CD8-positive, alpha-beta memory T cell (primary cell): ENCODE data around the gene KIAA0930. TPM values are rescaled to one million over a fixed set of nuclear protein-coding genes. Genes with fewer than 3 reads are reported as not detected.
A peak's percentile ranks its signal among the peaks of the same experiment; 100 is the strongest.

ENCODE experiments used
- CTCF ChIA-PET: fragments of 350-600 bp; sonication (Branson Sonifier 250); formaldehyde crosslinking; loops from one replicate; lab custom pipeline; 2021; ENCODE audit warnings: antibody characterized with exemption; lab: Charles Lee
- POLR2A ChIA-PET: fragments of 350-600 bp; sonication (Branson Sonifier 250); formaldehyde crosslinking; loops from one replicate; lab custom pipeline; 2021; ENCODE audit warnings: antibody characterized with exemption; lab: Charles Lee
- DNase-seq, 5 donors: peaks; one replicate each; pipeline versions ENCODE4 v3.0.0 to v3.0.0-alpha.2; 2020 to 2022; ENCODE audit warnings: mixed read lengths in 1 of 5
- H3K27ac ChIP-seq: one replicate; pipeline ENCODE4 v1.7.0; 2013; ENCODE audit warnings: low read depth, mild to moderate bottlenecking, low read length, moderate library complexity
- H3K27me3 ChIP-seq: 2 replicates; pipeline ENCODE4 v1.7.0; 2013; ENCODE audit warnings: low read length, mild to moderate bottlenecking; ENCODE audit not compliant: insufficient read depth, poor library complexity, severe bottlenecking
- H3K36me3 ChIP-seq: 2 replicates; pipeline ENCODE4 v1.7.0; 2013; ENCODE audit warnings: mild to moderate bottlenecking, low read length, moderate library complexity; ENCODE audit not compliant: insufficient read depth
- H3K4me1 ChIP-seq: 2 replicates; pipeline ENCODE4 v1.7.0; 2013; ENCODE audit warnings: mild to moderate bottlenecking, low read length, moderate library complexity; ENCODE audit not compliant: insufficient read depth
- H3K4me3 ChIP-seq: 2 replicates; pipeline ENCODE4 v1.7.0; 2013; ENCODE audit warnings: mild to moderate bottlenecking, low read length
- H3K9me3 ChIP-seq: 2 replicates; pipeline ENCODE4 v1.7.0; 2013; ENCODE audit warnings: mild to moderate bottlenecking, low read length
- H3K27ac Mint-ChIP-seq, 8 donors: one replicate each; pipeline ENCODE4 v1.8.0; 2020 to 2021; ENCODE audit warnings: mixed read lengths in 8 of 8, mild to moderate bottlenecking in 6 of 8, inconsistent platforms in 3 of 8, moderate library complexity in 3 of 8
- H3K27me3 Mint-ChIP-seq, 2 donors: one replicate each; pipeline ENCODE4 v1.8.0; 2020 to 2021; ENCODE audit warnings: mixed read lengths in 2 of 2, mild to moderate bottlenecking in 1 of 2, moderate library complexity in 1 of 2
- H3K36me3 Mint-ChIP-seq, 3 donors: one replicate each; pipeline ENCODE4 v1.8.0; 2020 to 2021; ENCODE audit warnings: mixed read lengths in 3 of 3, inconsistent platforms in 1 of 3, mild to moderate bottlenecking in 1 of 3
- H3K4me1 Mint-ChIP-seq, 3 donors: one replicate each; pipeline ENCODE4 v1.8.0; 2020 to 2021; ENCODE audit warnings: mixed read lengths in 3 of 3, inconsistent platforms in 1 of 3, mild to moderate bottlenecking in 1 of 3
- H3K4me3 Mint-ChIP-seq, 7 donors: one replicate each; pipeline ENCODE4 v1.8.0; 2020 to 2021; ENCODE audit warnings: mixed read lengths in 7 of 7, mild to moderate bottlenecking in 6 of 7, moderate library complexity in 4 of 7, inconsistent platforms in 2 of 7
- H3K9me3 Mint-ChIP-seq, 5 donors: one replicate each; pipeline ENCODE4 v1.8.0; 2020 to 2022; ENCODE audit warnings: mixed read lengths in 5 of 5, mild to moderate bottlenecking in 3 of 5, moderate library complexity in 2 of 5, inconsistent platforms in 1 of 5
- polyA plus RNA-seq: library from polyadenylated mRNA; unstranded; fragments of 300-500 nt; fragmentation: Illumina TruSeq; gene quantifications from one replicate; pipeline ENCODE4 v1.2.3, GENCODE V29; 2021
- total RNA-seq, 2 experiments: library from RNA; stranded (reverse); gene quantifications; one replicate each; pipeline ENCODE4 v1.2.3, GENCODE V29; 2021

Gene KIAA0930
- total and polyA plus RNA-seq, 3 experiments from 2014 or later = 2.7 to 39.5 (median 32.3) TPM

- no peak for DNase-seq
- no peak overlapping the region for H3K27ac Mint-ChIP-seq
- Histone ChIP-seq H3K4me1 (no peaks in the 10 kb centered on the region), H3K27ac (no peak overlapping the region), H3K4me3 (no peak overlapping the region), H3K27me3 (no peaks in the 10 kb centered on the region), H3K36me3 (no peaks in the 10 kb centered on the region), H3K9me3 (no peaks in the 10 kb centered on the region)
- no peaks in the 10 kb centered on the region for H3K9me3 Mint-ChIP-seq
- CTCF ChIA-PET = interaction anchor here (0.7 kb wide), 1 partner anchor 22 kb away, joined by 3 read pairs; no protein-coding TSS in a partner anchor
- no peak overlapping the region for H3K4me3 Mint-ChIP-seq
- no peaks in the 10 kb centered on the region for H3K27me3 Mint-ChIP-seq
- H3K36me3 Mint-ChIP-seq = peaks cover 0 to 17% (median 0%) of the 10 kb centered on the region in 3 donors
- POLR2A ChIA-PET = no interaction called here
- H3K4me1 Mint-ChIP-seq = peaks cover 0 to 33% (median 12%) of the 10 kb centered on the region in 3 donors
Measured at GRCh38 chr22:45230026-45230721, 10.5 kb downstream of the KIAA0930 start.

GRCh38 chr22:45229181-45229580, 11.5 kb downstream of the KIAA0930 start:
- Histone ChIP-seq H3K27ac (no peak overlapping the region), H3K27me3 (no peaks in the 10 kb centered on the region), H3K9me3 (no peaks in the 10 kb centered on the region), H3K4me3 (no peak overlapping the region), H3K36me3 (no peaks in the 10 kb centered on the region), H3K4me1 (no peaks in the 10 kb centered on the region)
- Mint-ChIP-seq H3K9me3 (no peaks in the 10 kb centered on the region), H3K36me3 (peaks cover 0 to 14% (median 0%) of the 10 kb centered on the region in 3 donors), H3K4me3 (no peak overlapping the region), H3K27me3 (no peaks in the 10 kb centered on the region), H3K4me1 (peaks cover 5 to 30% (median 17%) of the 10 kb centered on the region in 3 donors), H3K27ac (peak overlapping the region in 1 of 8 donors; percentile 57)
- ChIA-PET CTCF (no interaction called here), POLR2A (no interaction called here)
- no peak for DNase-seq

- H3K27ac ChIP-seq = no peak overlapping the region
- no peaks in the 10 kb centered on the region for H3K9me3 Mint-ChIP-seq
- no peaks in the 10 kb centered on the region for H3K27me3 ChIP-seq
- H3K4me3 ChIP-seq = no peak overlapping the region
- POLR2A ChIA-PET = no interaction called here
- peaks cover 10 to 35% (median 19%) of the 10 kb centered on the region in 3 donors for H3K4me1 Mint-ChIP-seq
- H3K9me3 ChIP-seq = no peaks in the 10 kb centered on the region
- H3K4me3 Mint-ChIP-seq = no peak overlapping the region
- H3K27me3 Mint-ChIP-seq = no peaks in the 10 kb centered on the region
- H3K27ac Mint-ChIP-seq = no peak overlapping the region
- H3K36me3 Mint-ChIP-seq = peaks cover 0 to 11% (median 0%) of the 10 kb centered on the region in 3 donors
- H3K36me3 ChIP-seq = no peaks in the 10 kb centered on the region
- no peaks in the 10 kb centered on the region for H3K4me1 ChIP-seq
- CTCF ChIA-PET = no interaction called here
- DNase-seq = no peak
Measured at GRCh38 chr22:45228401-45228754, 12.3 kb downstream of the KIAA0930 start.

- Mint-ChIP-seq H3K4me3 (no peak overlapping the region), H3K9me3 (no peaks in the 10 kb centered on the region), H3K36me3 (peaks cover 0 to 7% (median 0%) of the 10 kb centered on the region in 3 donors), H3K4me1 (peaks cover 15 to 41% (median 22%) of the 10 kb centered on the region in 3 donors), H3K27me3 (no peaks in the 10 kb centered on the region), H3K27ac (peak overlapping the region in 2 of 8 donors; percentile 2 to 30)
- Histone ChIP-seq H3K27me3 (no peaks in the 10 kb centered on the region), H3K4me3 (no peak overlapping the region), H3K36me3 (no peaks in the 10 kb centered on the region), H3K9me3 (no peaks in the 10 kb centered on the region), H3K27ac (no peak overlapping the region), H3K4me1 (no peaks in the 10 kb centered on the region)
- ChIA-PET CTCF (no interaction called here), POLR2A (no interaction called here)
- DNase-seq = no peak
Measured at GRCh38 chr22:45227645-45228400, 12.9 kb downstream of the KIAA0930 start.

- Histone ChIP-seq H3K36me3 (no peaks in the 10 kb centered on the region), H3K27me3 (no peaks in the 10 kb centered on the region), H3K4me3 (no peak overlapping the region), H3K9me3 (no peaks in the 10 kb centered on the region), H3K27ac (no peak overlapping the region), H3K4me1 (no peaks in the 10 kb centered on the region)
- peak overlapping the region in 2 of 8 donors; percentile 28 to 78 for H3K27ac Mint-ChIP-seq
- no peaks in the 10 kb centered on the region for H3K27me3 Mint-ChIP-seq
- H3K4me3 Mint-ChIP-seq = no peak overlapping the region
- H3K36me3 Mint-ChIP-seq = peaks cover 0 to 5% (median 0%) of the 10 kb centered on the region in 3 donors
- ChIA-PET CTCF (no interaction called here), POLR2A (no interaction called here)
- H3K4me1 Mint-ChIP-seq = peaks cover 16 to 44% (median 25%) of the 10 kb centered on the region in 3 donors
- no peaks in the 10 kb centered on the region for H3K9me3 Mint-ChIP-seq
- no peak for DNase-seq
Measured at GRCh38 chr22:45226503-45227186, 14.0 kb downstream of the KIAA0930 start.

GRCh38 chr22:45225732-45226502, 14.8 kb downstream of the KIAA0930 start:
- no peaks in the 10 kb centered on the region for H3K27me3 ChIP-seq
- no peaks in the 10 kb centered on the region for H3K4me1 ChIP-seq
- DNase-seq = no peak
- peaks cover 0 to 2% (median 0%) of the 10 kb centered on the region in 3 donors for H3K36me3 Mint-ChIP-seq
- H3K27ac Mint-ChIP-seq = peak overlapping the region in 2 of 8 donors; percentile 28 to 63
- CTCF ChIA-PET = no interaction called here
- no peak overlapping the region for H3K4me3 ChIP-seq
- POLR2A ChIA-PET = no interaction called here
- no peaks in the 10 kb centered on the region for H3K36me3 ChIP-seq
- no peaks in the 10 kb centered on the region for H3K9me3 ChIP-seq
- H3K27ac ChIP-seq = no peak overlapping the region
- no peaks in the 10 kb centered on the region for H3K27me3 Mint-ChIP-seq
- H3K4me1 Mint-ChIP-seq = peaks cover 16 to 41% (median 25%) of the 10 kb centered on the region in 3 donors
- H3K9me3 Mint-ChIP-seq = no peaks in the 10 kb centered on the region
- no peak overlapping the region for H3K4me3 Mint-ChIP-seq

GRCh38 chr22:45224988-45225731, 15.5 kb downstream of the KIAA0930 start:
- Histone ChIP-seq H3K4me1 (no peaks in the 10 kb centered on the region), H3K9me3 (no peaks in the 10 kb centered on the region), H3K4me3 (no peak overlapping the region), H3K36me3 (no peaks in the 10 kb centered on the region), H3K27me3 (no peaks in the 10 kb centered on the region), H3K27ac (no peak overlapping the region)
- CTCF ChIA-PET = no interaction called here
- Mint-ChIP-seq H3K36me3 (peaks cover 0 to 2% (median 0%) of the 10 kb centered on the region in 3 donors), H3K9me3 (no peaks in the 10 kb centered on the region), H3K27me3 (no peaks in the 10 kb centered on the region), H3K4me1 (peaks cover 16 to 41% (median 24%) of the 10 kb centered on the region in 3 donors), H3K4me3 (no peak overlapping the region), H3K27ac (peak overlapping the region in 1 of 8 donors; percentile 63)
- no peak for DNase-seq
- POLR2A ChIA-PET = no interaction called here
